B cell (primary cell): ENCODE data around the gene LRP1. TPM values are rescaled to one million over a fixed set of nuclear protein-coding genes. Genes with fewer than 3 reads are reported as not detected.

ENCODE experiments used
- ATAC-seq: fragments of 200-7000 bp; cut with Tn5 transposase; one replicate; pipeline ENCODE4 v1.10.0; 2021; ENCODE audit warnings: low read depth, mild to moderate bottlenecking, moderate number of reproducible peaks, moderate library complexity
- CTCF ChIA-PET: fragments of 350-600 bp; sonication (Branson Sonifier 250); formaldehyde crosslinking; loops from one replicate; lab custom pipeline; 2021; ENCODE audit warnings: antibody characterized with exemption, inconsistent platforms; lab: Charles Lee
- POLR2A ChIA-PET: fragments of 350-600 bp; sonication (Branson Sonifier 250); formaldehyde crosslinking; loops from one replicate; lab custom pipeline; 2021; ENCODE audit warnings: antibody characterized with exemption; lab: Charles Lee
- DNase-seq: peaks from one replicate; pipeline ENCODE4 v3.0.0; 2013
- H2AFZ ChIP-seq: 2 replicates; pipeline ENCODE4 v1.6.1; 2012; ENCODE audit warnings: mild to moderate bottlenecking, low read depth, low read length; ENCODE audit not compliant: insufficient read depth, poor library complexity, severe bottlenecking
- H3K27ac ChIP-seq, 2 donors: 1 replicate in 1 of 2; 2 replicates in 1 of 2; pipeline ENCODE4 v1.5.1; 2012 to 2013; ENCODE audit warnings: low read length in 2 of 2, mild to moderate bottlenecking in 2 of 2, moderate library complexity in 1 of 2
- H3K27me3 ChIP-seq, 4 experiments: fragments of 200-600 bp in 1 of 4; sonication (generic) in 1 of 4; replicated peaks in 1 of 4; 1 replicate in 2 of 4; 2 replicates in 2 of 4; pipeline versions ENCODE4 v1.6.1 to v1.7.0; 2013 to 2016; ENCODE audit warnings: low read length in 3 of 4, mild to moderate bottlenecking in 2 of 4, mixed read lengths in 1 of 4, moderate library complexity in 1 of 4; ENCODE audit not compliant: insufficient read depth in 4 of 4, control insufficient read depth in 3 of 4; ENCODE audit errors: control extremely low read depth in 1 of 4
- H3K36me3 ChIP-seq, 2 experiments: replicated peaks in 1 of 2; 1 replicate in 1 of 2; 2 replicates in 1 of 2; pipeline versions ENCODE4 v1.6.1 to v1.7.1; 2013; ENCODE audit warnings: low read length in 1 of 2; ENCODE audit not compliant: insufficient read depth in 2 of 2, control insufficient read depth in 1 of 2; ENCODE audit errors: control extremely low read depth in 1 of 2, extremely low read depth in 1 of 2
- H3K4me1 ChIP-seq, 2 donors: fragments of 200-600 bp in 1 of 2; sonication (generic) in 1 of 2; 1 replicate in 1 of 2; 2 replicates in 1 of 2; pipeline versions ENCODE4 v1.5.1 to v1.6.1; 2013 to 2017; ENCODE audit warnings: low read length in 2 of 2; ENCODE audit not compliant: control insufficient read depth in 2 of 2, insufficient read depth in 2 of 2
- H3K4me2 ChIP-seq: replicated peaks from 2 replicates; pipeline ENCODE3; 2012; ENCODE audit warnings: mild to moderate bottlenecking, low read depth, low read length; ENCODE audit not compliant: poor library complexity, severe bottlenecking
- H3K4me3 ChIP-seq, 5 experiments: fragments of 200-600 bp in 1 of 5; sonication (generic) in 1 of 5; 1 replicate in 3 of 5; 2 replicates in 2 of 5; pipeline versions ENCODE4 v1.5.1 to v1.7.0; 2011 to 2016; ENCODE audit warnings: low read length in 4 of 5, mild to moderate bottlenecking in 4 of 5, low read depth in 2 of 5, control low read depth in 1 of 5, moderate library complexity in 1 of 5; ENCODE audit not compliant: insufficient read depth in 1 of 5; ENCODE audit errors: control extremely low read depth in 1 of 5, extremely low read depth in 1 of 5
- H3K79me2 ChIP-seq: fragments of 200-600 bp; sonication (generic); one replicate; pipeline ENCODE4 v1.6.0; 2016; ENCODE audit warnings: low read length; ENCODE audit not compliant: control insufficient read depth, insufficient read depth
- H3K9ac ChIP-seq: fragments of 200-600 bp; sonication (generic); 2 replicates; pipeline ENCODE4 v1.6.1; 2017; ENCODE audit warnings: mild to moderate bottlenecking, low read length, moderate library complexity
- H3K9me3 ChIP-seq, 3 donors: one replicate each; pipeline versions ENCODE4 v1.6.1 to v1.7.1; 2013; ENCODE audit warnings: low read length in 2 of 3; ENCODE audit not compliant: control insufficient read depth in 2 of 3, insufficient read depth in 1 of 3; ENCODE audit errors: control extremely low read depth in 1 of 3
- H4K20me1 ChIP-seq: 2 replicates; pipeline ENCODE4 v1.6.0; 2012; ENCODE audit warnings: mild to moderate bottlenecking, low read length; ENCODE audit not compliant: insufficient read depth, control insufficient read depth, poor library complexity, severe bottlenecking
- H3K27ac Mint-ChIP-seq: one replicate; pipeline ENCODE4 v1.8.0; 2021; ENCODE audit warnings: mixed read lengths
- H3K27me3 Mint-ChIP-seq: one replicate; pipeline ENCODE4 v1.8.0; 2021; ENCODE audit warnings: mixed read lengths
- H3K4me1 Mint-ChIP-seq: one replicate; pipeline ENCODE4 v1.8.0; 2021; ENCODE audit warnings: mixed read lengths
- H3K4me3 Mint-ChIP-seq: one replicate; pipeline ENCODE4 v1.8.0; 2021; ENCODE audit warnings: mixed read lengths
- H3K9me3 Mint-ChIP-seq: one replicate; pipeline ENCODE4 v1.8.0; 2022; ENCODE audit warnings: mixed read lengths; ENCODE audit not compliant: insufficient read depth
- EZH2 ChIP-seq: IDR thresholded peaks from 2 replicates; pipeline ENCODE4 v1.6.1; 2012; ENCODE audit warnings: borderline replicate concordance, low read depth, mild to moderate bottlenecking, moderate library complexity, low read length; ENCODE audit not compliant: insufficient read depth, poor library complexity, severe bottlenecking
- WGBS: methylation state at CpG from one replicate; pipeline ENCODE4 v1.1.5; 2013; ENCODE audit warnings: missing lambda C conversion rate; ENCODE audit not compliant: insufficient coverage; 5-methylcytosine and 5-hydroxymethylcytosine counted together
- intact Hi-C: fragments of 100-400 bp; cut with micrococcal nuclease; formaldehyde crosslinking; loops from one replicate; pipeline ENCODE4 v1.10.0; 2022
- polyA plus RNA-seq: library from polyadenylated mRNA; depleted of rRNA; stranded (reverse); fragments of >200 nt; gene quantifications from 2 replicates; pipeline ENCODE4 v1.2.3, GENCODE V29; 2012
- total RNA-seq, 2 donors: library from RNA; stranded (reverse); fragments of 120-200 nt in 1 of 2; gene quantifications; 1 replicate in 1 of 2; 2 replicates in 1 of 2; pipeline versions ENCODE4 v1.2.3 to v1.2.4, GENCODE V29; 2013 to 2022
- TF ChIP-seq, protein P1 (sequence below): fragments of 200-600 bp; IDR thresholded peaks from one replicate; pipeline ENCODE4 v1.8.0; 2022; ENCODE audit warnings: antibody characterized with exemption, mild to moderate bottlenecking

The LRP1 gene
- total and polyA plus RNA-seq, 2 donors (not counting 1 experiment from before 2014, with no cell fraction given): 2.0 to 4.1 TPM

DNA sequence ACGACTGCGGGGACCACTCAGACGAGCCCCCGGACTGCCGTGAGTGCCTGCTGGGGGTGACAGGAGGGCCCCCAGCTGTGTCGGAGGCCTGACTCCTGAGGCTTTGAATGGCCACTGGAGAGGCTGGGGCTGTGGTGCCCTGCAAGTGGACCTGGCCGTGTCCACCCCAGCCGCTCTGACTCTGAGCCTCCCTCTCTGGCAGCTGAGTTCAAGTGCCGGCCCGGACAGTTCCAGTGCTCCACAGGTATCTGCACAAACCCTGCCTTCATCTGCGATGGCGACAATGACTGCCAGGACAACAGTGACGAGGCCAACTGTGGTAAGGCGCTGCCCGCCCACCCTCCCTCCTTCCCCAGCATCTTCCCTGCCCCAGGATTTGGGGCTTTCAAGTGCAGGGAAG, 72.2 kb downstream of the LRP1 start:
- Mint-ChIP-seq H3K27me3 (no peaks in the 10 kb centered on the region), H3K4me1 (no peaks in the 10 kb centered on the region), H3K9me3 (no peaks in the 10 kb centered on the region), H3K27ac (no peak overlapping the region), H3K4me3 (no peak overlapping the region)
- H3K4me2 ChIP-seq: no peak overlapping the region
- H2AFZ ChIP-seq: no peak overlapping the region
- POLR2A ChIA-PET: no interaction called here
- no peaks in the 10 kb centered on the region for H3K27me3 ChIP-seq
- H4K20me1 ChIP-seq: no peaks in the 10 kb centered on the region
- ATAC-seq: no peak
- no peaks in the 10 kb centered on the region for H3K79me2 ChIP-seq
- no peak overlapping the region for H3K9ac ChIP-seq
- WGBS: 93% methylated on average over 14 of the region's 15 CpGs
- no peak for DNase-seq
- H3K4me1 ChIP-seq: no peaks in the 10 kb centered on the region
- CTCF ChIA-PET: no interaction called here
- H3K4me3 ChIP-seq: no peak overlapping the region
- no peak overlapping the region for H3K27ac ChIP-seq
- no peaks in the 10 kb centered on the region for H3K36me3 ChIP-seq
- intact Hi-C loops: no loop called here
- H3K9me3 ChIP-seq: no peaks in the 10 kb centered on the region
- TF ChIP-seq EZH2: no peak
- TF ChIP-seq, protein P1, sequence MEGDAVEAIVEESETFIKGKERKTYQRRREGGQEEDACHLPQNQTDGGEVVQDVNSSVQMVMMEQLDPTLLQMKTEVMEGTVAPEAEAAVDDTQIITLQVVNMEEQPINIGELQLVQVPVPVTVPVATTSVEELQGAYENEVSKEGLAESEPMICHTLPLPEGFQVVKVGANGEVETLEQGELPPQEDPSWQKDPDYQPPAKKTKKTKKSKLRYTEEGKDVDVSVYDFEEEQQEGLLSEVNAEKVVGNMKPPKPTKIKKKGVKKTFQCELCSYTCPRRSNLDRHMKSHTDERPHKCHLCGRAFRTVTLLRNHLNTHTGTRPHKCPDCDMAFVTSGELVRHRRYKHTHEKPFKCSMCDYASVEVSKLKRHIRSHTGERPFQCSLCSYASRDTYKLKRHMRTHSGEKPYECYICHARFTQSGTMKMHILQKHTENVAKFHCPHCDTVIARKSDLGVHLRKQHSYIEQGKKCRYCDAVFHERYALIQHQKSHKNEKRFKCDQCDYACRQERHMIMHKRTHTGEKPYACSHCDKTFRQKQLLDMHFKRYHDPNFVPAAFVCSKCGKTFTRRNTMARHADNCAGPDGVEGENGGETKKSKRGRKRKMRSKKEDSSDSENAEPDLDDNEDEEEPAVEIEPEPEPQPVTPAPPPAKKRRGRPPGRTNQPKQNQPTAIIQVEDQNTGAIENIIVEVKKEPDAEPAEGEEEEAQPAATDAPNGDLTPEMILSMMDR: no peak

DNA sequence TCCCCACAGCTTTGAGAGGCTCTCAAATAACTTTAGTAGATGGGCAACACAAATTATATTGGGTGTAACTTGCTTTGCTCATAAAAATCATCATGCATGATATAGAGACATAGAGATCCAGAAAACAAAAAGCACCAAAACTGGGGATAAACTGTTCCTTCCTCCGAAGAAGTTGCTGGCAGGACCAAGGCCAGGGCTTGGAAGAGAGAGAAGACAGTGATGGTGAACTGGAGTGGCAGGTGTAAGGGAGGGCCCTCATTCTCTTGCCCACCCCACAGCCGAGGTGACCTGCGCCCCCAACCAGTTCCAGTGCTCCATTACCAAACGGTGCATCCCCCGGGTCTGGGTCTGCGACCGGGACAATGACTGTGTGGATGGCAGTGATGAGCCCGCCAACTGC, 72.9 kb downstream of the LRP1 start:
- Mint-ChIP-seq H3K4me1 (no peaks in the 10 kb centered on the region), H3K27ac (no peak overlapping the region), H3K4me3 (no peak overlapping the region), H3K9me3 (no peaks in the 10 kb centered on the region), H3K27me3 (no peaks in the 10 kb centered on the region)
- Histone ChIP-seq H3K9ac (no peak overlapping the region), H4K20me1 (no peaks in the 10 kb centered on the region), H3K27ac (no peak overlapping the region), H2AFZ (no peak overlapping the region), H3K4me3 (no peak overlapping the region), H3K4me2 (no peak overlapping the region), H3K4me1 (no peaks in the 10 kb centered on the region), H3K79me2 (no peaks in the 10 kb centered on the region), H3K9me3 (no peaks in the 10 kb centered on the region), H3K27me3 (no peaks in the 10 kb centered on the region), H3K36me3 (no peaks in the 10 kb centered on the region)
- intact Hi-C loops: no loop called here
- ChIA-PET CTCF (no interaction called here), POLR2A (no interaction called here)
- DNase-seq: no peak
- TF ChIP-seq, protein P1: no peak
- TF ChIP-seq EZH2: no peak
- 97% methylated on average over 6 of the region's 8 CpGs for WGBS
- no peak for ATAC-seq
